MM.1S (cell line): Measurements from ENCODE around the gene EPHA6.

ENCODE experiments used
- DNase-seq: peaks from one replicate; pipeline ENCODE4 v3.0.0-alpha.2; 2015
- H2AFZ ChIP-seq: fragments of 300-600 bp; sonication (generic); 2 replicates; pipeline ENCODE4 v1.6.0; 2016; ENCODE audit warnings: antibody characterized with exemption, low read length
- H3F3A ChIP-seq: fragments of 300-600 bp; sonication (generic); 2 replicates; pipeline ENCODE4 v1.6.1; 2016; ENCODE audit warnings: mild to moderate bottlenecking, antibody characterized with exemption, low read length, moderate library complexity, mixed read lengths; ENCODE audit not compliant: insufficient read depth
- H3K27ac ChIP-seq: fragments of 300-600 bp; sonication (generic); 2 replicates; pipeline ENCODE4 v1.5.1; 2016; ENCODE audit warnings: mild to moderate bottlenecking, low read length
- H3K27me3 ChIP-seq: fragments of 300-600 bp; sonication (generic); replicated peaks from 2 replicates; pipeline ENCODE4 v1.6.0; 2016; ENCODE audit warnings: low read length; ENCODE audit not compliant: insufficient read depth
- H3K36me3 ChIP-seq: fragments of 300-600 bp; sonication (generic); replicated peaks from 2 replicates; pipeline ENCODE4 v1.6.1; 2016; ENCODE audit warnings: mild to moderate bottlenecking, low read length, mixed read lengths; ENCODE audit not compliant: insufficient read depth
- H3K4me1 ChIP-seq: fragments of 300-600 bp; sonication (generic); 2 replicates; pipeline ENCODE4 v1.6.1; 2016; ENCODE audit warnings: low read length, mixed read lengths
- H3K4me2 ChIP-seq: fragments of 300-600 bp; sonication (generic); 2 replicates; pipeline ENCODE4 v1.6.0; 2016; ENCODE audit warnings: low read depth, low read length
- H3K4me3 ChIP-seq: fragments of 300-600 bp; sonication (generic); 2 replicates; pipeline ENCODE4 v1.5.1; 2016; ENCODE audit warnings: low read length, mixed read lengths
- H3K79me2 ChIP-seq: fragments of 300-600 bp; sonication (generic); 2 replicates; pipeline ENCODE4 v1.6.1; 2016; ENCODE audit warnings: mixed run types, low read length, mixed read lengths
- H3K9ac ChIP-seq: fragments of 300-600 bp; sonication (generic); 2 replicates; pipeline ENCODE4 v1.6.1; 2016; ENCODE audit warnings: low read length, mixed read lengths
- H3K9me2 ChIP-seq: fragments of 300-600 bp; sonication (generic); replicated peaks from 2 replicates; pipeline ENCODE4 v1.6.1; 2016; ENCODE audit warnings: mild to moderate bottlenecking, low read length, mixed read lengths; ENCODE audit not compliant: insufficient read depth
- H3K9me3 ChIP-seq: fragments of 300-600 bp; sonication (generic); replicated peaks from 2 replicates; pipeline ENCODE4 v1.6.1; 2016; ENCODE audit warnings: mild to moderate bottlenecking, low read length, mixed read lengths; ENCODE audit not compliant: insufficient read depth
- H4K20me1 ChIP-seq: fragments of 300-600 bp; sonication (generic); 2 replicates; pipeline ENCODE4 v1.6.1; 2016; ENCODE audit warnings: mild to moderate bottlenecking, low read length, moderate library complexity, mixed read lengths; ENCODE audit not compliant: insufficient read depth
- CTCF ChIP-seq: fragments of 300-600 bp; sonication (generic); IDR thresholded peaks from 2 replicates; pipeline ENCODE4 v1.5.1; 2016; ENCODE audit warnings: antibody characterized with exemption, low read length, mixed read lengths
- EZH2 ChIP-seq: fragments of 300-600 bp; sonication (generic); optimal IDR thresholded peaks from 2 replicates; pipeline ENCODE3; 2017; ENCODE audit warnings: low read depth, mild to moderate bottlenecking, antibody characterized with exemption, low read length, mixed read lengths
- EZH2phosphoT487 ChIP-seq: fragments of 300-600 bp; sonication (generic); IDR thresholded peaks from 2 replicates; pipeline ENCODE4 v1.6.1; 2018; ENCODE audit warnings: antibody characterized with exemption, low read length

Gene EPHA6

GRCh38 chr3:97391167-97391566 lies 576.8 kb downstream of the EPHA6 start:
- no peaks in the 10 kb centered on the region for H3K4me1 ChIP-seq
- no peaks in the 10 kb centered on the region for H3K27me3 ChIP-seq
- H3K9ac ChIP-seq, result no peak overlapping the region
- H3K79me2 ChIP-seq, result no peaks in the 10 kb centered on the region
- no peaks in the 10 kb centered on the region for H3K9me2 ChIP-seq
- TF ChIP-seq EZH2 (no peak), CTCF (no peak), EZH2phosphoT487 (no peak)
- no peaks in the 10 kb centered on the region for H3K36me3 ChIP-seq
- H2AFZ ChIP-seq, result no peak overlapping the region
- H3K4me2 ChIP-seq, result no peak overlapping the region
- H3K27ac ChIP-seq, result no peak overlapping the region
- no peaks in the 10 kb centered on the region for H3K9me3 ChIP-seq
- no peak for DNase-seq
- H4K20me1 ChIP-seq, result no peaks in the 10 kb centered on the region
- H3F3A ChIP-seq, result no peaks in the 10 kb centered on the region
- no peak overlapping the region for H3K4me3 ChIP-seq

- Histone ChIP-seq H2AFZ (no peak overlapping the region), H3K9me3 (no peaks in the 10 kb centered on the region), H3K27me3 (no peaks in the 10 kb centered on the region), H3K79me2 (no peaks in the 10 kb centered on the region), H3K4me2 (no peak overlapping the region), H3K9me2 (no peaks in the 10 kb centered on the region), H3F3A (no peaks in the 10 kb centered on the region), H4K20me1 (no peaks in the 10 kb centered on the region), H3K27ac (no peak overlapping the region), H3K4me1 (no peaks in the 10 kb centered on the region), H3K36me3 (no peaks in the 10 kb centered on the region), H3K9ac (no peak overlapping the region), H3K4me3 (no peak overlapping the region)
- TF ChIP-seq EZH2 (no peak), CTCF (no peak), EZH2phosphoT487 (no peak)
- DNase-seq, result no peak
Measured at GRCh38 chr3:97409612-97410011, 595.2 kb downstream of the EPHA6 start.

- no peaks in the 10 kb centered on the region for H4K20me1 ChIP-seq
- DNase-seq, result no peak
Measured at GRCh38 chr3:97421565-97421964, 607.2 kb downstream of the EPHA6 start.

More at GRCh38 chr3:97421565-97421964, 607.2 kb downstream of the EPHA6 start:
- no peaks in the 10 kb centered on the region for H3K9me3 ChIP-seq
- H3K4me1 ChIP-seq, result no peaks in the 10 kb centered on the region
- H3K36me3 ChIP-seq, result no peaks in the 10 kb centered on the region
- H3K27ac ChIP-seq, result no peak overlapping the region
- TF ChIP-seq CTCF (no peak), EZH2 (no peak), EZH2phosphoT487 (no peak)
- H3F3A ChIP-seq, result no peaks in the 10 kb centered on the region
- no peak overlapping the region for H3K4me3 ChIP-seq
- H3K9me2 ChIP-seq, result no peaks in the 10 kb centered on the region
- H2AFZ ChIP-seq, result no peak overlapping the region
- H3K79me2 ChIP-seq, result no peaks in the 10 kb centered on the region
- H3K27me3 ChIP-seq, result no peaks in the 10 kb centered on the region
- H3K4me2 ChIP-seq, result no peak overlapping the region
- H3K9ac ChIP-seq, result no peak overlapping the region
